Calu3 (cell line): Measurements from ENCODE around the gene MTARC1. TPM values are rescaled to one million over a fixed set of nuclear protein-coding genes. Genes with fewer than 3 reads are reported as not detected.

Source experiments
- BruUV-seq: library from RNA; stranded (reverse); fragments of 400-500 nt; replicated peaks from 2 replicates; lab custom pipeline; 2021; lab: Mats Ljungman, UMichigan
- CTCF ChIA-PET: fragments of 300-600 bp; sonication (Branson Sonifier 250); formaldehyde crosslinking; loops from one replicate; lab custom pipeline; 2022; ENCODE audit warnings: antibody characterized with exemption; lab: Charles Lee
- DNase-seq: peaks from one replicate; pipeline ENCODE4 v3.0.0; 2022
- H3K27ac Mint-ChIP-seq: one replicate; pipeline ENCODE4 v1.8.0; 2022; ENCODE audit warnings: mixed read lengths; ENCODE audit not compliant: unreplicated experiment
- H3K27me3 Mint-ChIP-seq: one replicate; pipeline ENCODE4 v1.8.0; 2022; ENCODE audit warnings: mixed read lengths; ENCODE audit not compliant: unreplicated experiment
- H3K36me3 Mint-ChIP-seq: one replicate; pipeline ENCODE4 v1.8.0; 2022; ENCODE audit warnings: mild to moderate bottlenecking, moderate library complexity, mixed read lengths; ENCODE audit not compliant: insufficient read depth, unreplicated experiment
- H3K4me1 Mint-ChIP-seq: one replicate; pipeline ENCODE4 v1.8.0; 2022; ENCODE audit warnings: mild to moderate bottlenecking, low read depth, mixed read lengths; ENCODE audit not compliant: unreplicated experiment
- H3K4me3 Mint-ChIP-seq: one replicate; pipeline ENCODE4 v1.8.0; 2022; ENCODE audit warnings: mild to moderate bottlenecking, low read depth, moderate library complexity, mixed read lengths; ENCODE audit not compliant: unreplicated experiment
- H3K9me3 Mint-ChIP-seq: one replicate; pipeline ENCODE4 v1.8.0; 2022; ENCODE audit warnings: low read depth, mixed read lengths; ENCODE audit not compliant: unreplicated experiment
- CTCF ChIP-seq: fragments of 200-600 bp; IDR thresholded peaks from one replicate; pipeline ENCODE4 v1.8.0; 2022; ENCODE audit warnings: antibody characterized with exemption; ENCODE audit not compliant: unreplicated experiment
- intact Hi-C: fragments of 100-400 bp; cut with micrococcal nuclease; formaldehyde crosslinking; loops from one replicate; pipeline ENCODE4 v1.10.0; 2022; ENCODE audit not compliant: unreplicated experiment
- total RNA-seq: library from RNA; stranded (reverse); gene quantifications from 2 replicates; pipeline ENCODE4 v1.2.3, GENCODE V29; 2022

MTARC1 gene
- total RNA-seq, 1 experiment from 2014 or later, result 21.3 TPM

DNA sequence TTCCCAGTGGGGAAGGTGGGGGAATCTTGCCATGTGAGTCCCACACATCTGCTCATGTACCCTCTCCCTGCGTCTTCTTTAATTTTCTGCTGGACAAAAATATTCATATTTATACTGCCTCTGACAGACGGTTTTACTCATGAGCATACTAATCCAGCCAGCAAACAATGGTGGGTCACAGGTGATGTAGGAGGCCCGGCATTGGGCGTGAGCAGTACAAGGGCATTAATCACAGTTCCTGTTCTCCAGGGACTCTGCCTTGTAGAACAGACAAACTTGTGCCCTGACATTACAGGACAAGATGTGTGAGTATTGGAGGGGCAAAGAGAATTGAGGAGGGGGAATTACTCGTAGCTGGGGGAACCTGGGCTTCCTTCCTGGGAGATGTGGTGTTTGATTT is 25.0 kb downstream of the MTARC1 start:
- no peak overlapping the region for H3K27ac Mint-ChIP-seq
- DNase-seq, result no peak
- H3K4me3 Mint-ChIP-seq, result no peak overlapping the region
- no peak for TF ChIP-seq CTCF
- H3K4me1 Mint-ChIP-seq, result no peaks in the 10 kb centered on the region
- H3K27me3 Mint-ChIP-seq, result no peaks in the 10 kb centered on the region
- BruUV-seq, result no TSS peak
- CTCF ChIA-PET, result no interaction called here
- H3K9me3 Mint-ChIP-seq, result no peaks in the 10 kb centered on the region
- no peaks in the 10 kb centered on the region for H3K36me3 Mint-ChIP-seq
- intact Hi-C loops, result loop anchor here (5.0 kb wide), 2 partner anchors 391 to 626 kb away; no protein-coding TSS in a partner anchor

DNA sequence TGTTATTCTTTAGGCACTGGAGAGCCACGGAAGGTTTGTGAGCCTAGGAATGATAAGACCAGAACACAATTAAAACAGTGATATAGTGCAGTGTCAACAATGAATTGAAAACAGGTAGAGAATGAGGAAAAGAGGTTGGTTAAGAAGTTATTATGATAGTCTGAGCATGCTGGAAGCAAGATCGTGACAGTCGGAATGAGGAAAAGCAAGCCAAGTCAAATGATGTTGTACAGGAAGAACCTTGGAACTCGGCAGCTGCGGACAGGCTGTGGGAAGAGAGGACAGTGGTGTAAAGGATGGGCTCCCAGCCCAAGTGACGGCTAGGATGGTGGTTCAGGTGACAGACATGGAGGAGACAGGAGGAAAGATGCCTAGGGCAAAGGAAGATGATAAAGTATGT is 25.6 kb downstream of the MTARC1 start:
- no peak overlapping the region for H3K4me3 Mint-ChIP-seq
- no peaks in the 10 kb centered on the region for H3K4me1 Mint-ChIP-seq
- CTCF ChIA-PET, result no interaction called here
- no peaks in the 10 kb centered on the region for H3K27me3 Mint-ChIP-seq
- no TSS peak for BruUV-seq
- TF ChIP-seq CTCF, result no peak
- intact Hi-C loops, result loop anchor here (5.0 kb wide), 2 partner anchors 390 to 625 kb away; no protein-coding TSS in a partner anchor
- no peaks in the 10 kb centered on the region for H3K9me3 Mint-ChIP-seq
- no peak for DNase-seq
- H3K27ac Mint-ChIP-seq, result no peak overlapping the region
- H3K36me3 Mint-ChIP-seq, result no peaks in the 10 kb centered on the region

DNA sequence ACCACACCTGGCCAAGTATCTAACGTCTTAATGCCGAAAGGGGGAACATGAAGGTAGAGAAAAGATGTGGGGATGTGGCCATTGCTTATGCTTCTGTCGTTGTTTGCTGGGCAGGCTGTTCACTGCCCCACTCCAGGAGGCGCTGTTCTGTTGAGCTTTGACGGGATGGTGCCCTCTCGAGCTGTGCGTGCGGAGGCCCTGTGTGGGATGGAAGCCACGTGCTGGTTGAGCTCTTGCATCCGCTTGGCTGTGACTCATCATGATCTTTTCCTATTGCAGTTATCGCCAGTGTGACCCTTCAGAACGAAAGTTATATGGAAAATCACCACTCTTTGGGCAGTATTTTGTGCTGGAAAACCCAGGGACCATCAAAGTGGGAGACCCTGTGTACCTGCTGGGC is 26.3 kb downstream of the MTARC1 start:
- no peak for DNase-seq
- no peaks in the 10 kb centered on the region for H3K4me1 Mint-ChIP-seq
- BruUV-seq, result no TSS peak
- no peaks in the 10 kb centered on the region for H3K27me3 Mint-ChIP-seq
- CTCF ChIA-PET, result no interaction called here
- TF ChIP-seq CTCF, result no peak
- H3K9me3 Mint-ChIP-seq, result no peaks in the 10 kb centered on the region
- intact Hi-C loops, result loop anchor here (5.0 kb wide), 2 partner anchors 389 to 624 kb away; no protein-coding TSS in a partner anchor
- H3K36me3 Mint-ChIP-seq, result no peaks in the 10 kb centered on the region
- no peak overlapping the region for H3K4me3 Mint-ChIP-seq
- no peak overlapping the region for H3K27ac Mint-ChIP-seq

DNA sequence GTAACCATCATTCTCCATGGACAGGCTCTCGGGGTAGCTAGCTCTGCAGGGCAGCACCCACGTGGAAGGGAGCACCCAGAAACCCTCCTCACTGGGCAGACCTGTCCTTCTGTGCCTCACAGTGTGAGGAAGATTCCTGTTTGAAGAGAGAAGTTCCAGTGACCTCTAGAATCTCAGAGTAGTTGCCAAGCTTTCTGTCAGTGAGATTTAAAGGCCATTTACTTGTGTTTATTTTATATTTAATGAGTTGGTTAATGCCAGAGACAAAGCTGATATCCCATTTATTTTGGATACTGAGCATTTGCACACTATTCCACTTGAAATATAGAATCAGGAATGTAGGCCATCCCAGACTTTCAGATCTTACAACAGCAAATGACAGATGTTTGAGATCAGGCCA is 28.7 kb downstream of the MTARC1 start:
- Mint-ChIP-seq H3K9me3 (no peaks in the 10 kb centered on the region), H3K4me1 (no peaks in the 10 kb centered on the region), H3K27ac (no peak overlapping the region), H3K4me3 (no peak overlapping the region), H3K27me3 (no peaks in the 10 kb centered on the region), H3K36me3 (no peaks in the 10 kb centered on the region)
- intact Hi-C loops, result no loop called here
- DNase-seq, result no peak
- BruUV-seq, result no TSS peak
- TF ChIP-seq CTCF, result no peak
- CTCF ChIA-PET, result no interaction called here
